Measurements from ENCODE around the gene ZC2HC1C. TPM values are rescaled to one million over a fixed set of nuclear protein-coding genes. Genes with fewer than 3 reads are reported as not detected.

The ZC2HC1C gene
- polyA plus RNA-seq, 6 donors from 2014 or later = 0.15 to 1.2 (median 0.48) TPM; not detected in 1

GRCh38 chr14:75046899-75047298 lies 22.5 kb upstream of the ZC2HC1C start:
- Mint-ChIP-seq H3K4me1 (peaks cover 22 to 26% (median 22%) of the 10 kb centered on the region in 3 donors), H3K4me3 (no peak overlapping the region)

GRCh38 chr14:75047506-75047905 lies 21.9 kb upstream of the ZC2HC1C start:
- H3K27ac Mint-ChIP-seq = no peak overlapping the region
- H3K4me1 Mint-ChIP-seq = peaks cover 22 to 23% (median 22%) of the 10 kb centered on the region in 3 donors

More at GRCh38 chr14:75046899-75047298, 22.5 kb upstream of the ZC2HC1C start:
- no peaks in the 10 kb centered on the region for H3K27me3 Mint-ChIP-seq
- no peaks in the 10 kb centered on the region for H3K9me3 Mint-ChIP-seq
- no peak for DNase-seq
- no peak for ATAC-seq (ENCODE audit: low read depth in 2 of 2)
- H3K27ac Mint-ChIP-seq = peak overlapping the region in 1 of 6 donors; percentile 10
- no peaks in the 10 kb centered on the region for H3K36me3 Mint-ChIP-seq

GRCh38 chr14:75048101-75048500 lies 21.3 kb upstream of the ZC2HC1C start:
- H3K36me3 Mint-ChIP-seq = no peaks in the 10 kb centered on the region
- ATAC-seq (ENCODE audit: low read depth in 2 of 2) (no peak), DNase-seq (no peak)
- no peaks in the 10 kb centered on the region for H3K9me3 Mint-ChIP-seq
- peaks cover 22 to 23% (median 22%) of the 10 kb centered on the region in 3 donors for H3K4me1 Mint-ChIP-seq
- peak overlapping the region in 1 of 8 donors; percentile 45 for H3K4me3 Mint-ChIP-seq
- H3K27me3 Mint-ChIP-seq = no peaks in the 10 kb centered on the region
- H3K27ac Mint-ChIP-seq = no peak overlapping the region

More at GRCh38 chr14:75047506-75047905, 21.9 kb upstream of the ZC2HC1C start:
- Mint-ChIP-seq H3K9me3 (no peaks in the 10 kb centered on the region), H3K4me3 (peak overlapping the region in 1 of 8 donors; percentile 45), H3K36me3 (no peaks in the 10 kb centered on the region), H3K27me3 (no peaks in the 10 kb centered on the region)
- DNase-seq (no peak), ATAC-seq (ENCODE audit: low read depth in 2 of 2) (no peak)

GRCh38 chr14:75049136-75049535 lies 20.3 kb upstream of the ZC2HC1C start:
- no peaks in the 10 kb centered on the region for H3K9me3 Mint-ChIP-seq
- H3K27me3 Mint-ChIP-seq = no peaks in the 10 kb centered on the region
- ATAC-seq (ENCODE audit: low read depth in 2 of 2) (no peak), DNase-seq (no peak)
- peaks cover 22 to 23% (median 22%) of the 10 kb centered on the region in 3 donors for H3K4me1 Mint-ChIP-seq
- no peak overlapping the region for H3K4me3 Mint-ChIP-seq
- H3K36me3 Mint-ChIP-seq = no peaks in the 10 kb centered on the region
- H3K27ac Mint-ChIP-seq = no peak overlapping the region

GRCh38 chr14:75049731-75050201 lies 19.7 kb upstream of the ZC2HC1C start:
- Mint-ChIP-seq H3K9me3 (no peaks in the 10 kb centered on the region), H3K4me3 (peak overlapping the region in 7 of 8 donors; percentile 81 to 97 (median 94)), H3K4me1 (peaks cover 22% of the 10 kb centered on the region in 3 donors), H3K27ac (peak overlapping the region in 2 of 6 donors; percentile 78 to 93), H3K27me3 (no peaks in the 10 kb centered on the region), H3K36me3 (no peaks in the 10 kb centered on the region)
- no peak for ATAC-seq (ENCODE audit: low read depth in 2 of 2)
- DNase-seq = no peak

- Mint-ChIP-seq H3K36me3 (no peaks in the 10 kb centered on the region), H3K27me3 (no peaks in the 10 kb centered on the region), H3K27ac (peak within 1 kb of the TSS; percentile 79 to 95 (median 91)), H3K4me1 (peaks cover 13 to 18% (median 13%) of the 10 kb centered on the region in 3 donors), H3K4me3 (peak within 1 kb of the TSS; percentile 88 to 97 (median 94)), H3K9me3 (no peaks in the 10 kb centered on the region)
- peak; percentile 90 to 91 for ATAC-seq (ENCODE audit: low read depth in 2 of 2)
- peak; percentile 71 for DNase-seq
These were observed 18.4 kb upstream of the ZC2HC1C start, which contains the start of gene MLH3 for GRCh38 chr14:75050852-75051555. Gene MLH3, minus strand, starts transcription at chr14:75051467. Its CDS starts 1,812 bp downstream, at chr14:75049655.

GRCh38 chr14:75051556-75051899 lies 17.9 kb upstream of the ZC2HC1C start:
- Mint-ChIP-seq H3K27ac (peak overlapping the region; percentile 79 to 95 (median 91)), H3K36me3 (no peaks in the 10 kb centered on the region), H3K27me3 (no peaks in the 10 kb centered on the region), H3K4me1 (peaks cover 13 to 18% (median 13%) of the 10 kb centered on the region in 3 donors), H3K4me3 (peak overlapping the region; percentile 88 to 97 (median 94)), H3K9me3 (no peaks in the 10 kb centered on the region)
- DNase-seq (no peak), ATAC-seq (ENCODE audit: low read depth in 2 of 2) (no peak)

- DNase-seq (no peak), ATAC-seq (ENCODE audit: low read depth in 2 of 2) (no peak)
- Mint-ChIP-seq H3K4me1 (peaks cover 13 to 15% (median 13%) of the 10 kb centered on the region in 3 donors), H3K4me3 (peak overlapping the region in 3 of 8 donors; percentile 31 to 97 (median 60)), H3K36me3 (no peaks in the 10 kb centered on the region), H3K27ac (peak overlapping the region in 1 of 6 donors; percentile 12), H3K9me3 (no peaks in the 10 kb centered on the region), H3K27me3 (no peaks in the 10 kb centered on the region)
These were observed 15.8 kb upstream of the ZC2HC1C start for GRCh38 chr14:75053396-75054291.

GRCh38 chr14:75054421-75054820 lies 15.0 kb upstream of the ZC2HC1C start:
- Mint-ChIP-seq H3K4me3 (peak overlapping the region in 1 of 8 donors; percentile 97), H3K4me1 (peaks cover 12 to 13% (median 13%) of the 10 kb centered on the region in 3 donors), H3K27me3 (no peaks in the 10 kb centered on the region), H3K36me3 (no peaks in the 10 kb centered on the region), H3K9me3 (no peaks in the 10 kb centered on the region), H3K27ac (no peak overlapping the region)
- no peak for DNase-seq
- ATAC-seq (ENCODE audit: low read depth in 2 of 2) = no peak

- Mint-ChIP-seq H3K4me1 (peaks cover 12 to 20% (median 18%) of the 10 kb centered on the region in 3 donors), H3K27ac (no peak overlapping the region), H3K9me3 (peaks cover 0 to 2% (median 0%) of the 10 kb centered on the region in 7 donors), H3K4me3 (peak overlapping the region in 1 of 8 donors; percentile 54), H3K36me3 (no peaks in the 10 kb centered on the region), H3K27me3 (no peaks in the 10 kb centered on the region)
- ATAC-seq (ENCODE audit: low read depth in 2 of 2) = no peak
- no peak for DNase-seq
These were observed 9.8 kb upstream of the ZC2HC1C start for GRCh38 chr14:75059642-75060041.

- H3K9me3 Mint-ChIP-seq = peaks cover 0 to 2% (median 0%) of the 10 kb centered on the region in 7 donors
- DNase-seq = no peak
- no peak for ATAC-seq (ENCODE audit: low read depth in 2 of 2)
- H3K4me1 Mint-ChIP-seq = peaks cover 12 to 23% (median 18%) of the 10 kb centered on the region in 3 donors
- peak overlapping the region in 1 of 8 donors; percentile 18 for H3K4me3 Mint-ChIP-seq
- no peaks in the 10 kb centered on the region for H3K36me3 Mint-ChIP-seq
- H3K27me3 Mint-ChIP-seq = no peaks in the 10 kb centered on the region
- no peak overlapping the region for H3K27ac Mint-ChIP-seq
These were observed 9.0 kb upstream of the ZC2HC1C start for GRCh38 chr14:75060420-75060819.

GRCh38 chr14:75063013-75063412 lies 6.4 kb upstream of the ZC2HC1C start:
- no peak for ATAC-seq (ENCODE audit: low read depth in 2 of 2)
- peaks cover 12 to 23% (median 18%) of the 10 kb centered on the region in 3 donors for H3K4me1 Mint-ChIP-seq
- no peak for DNase-seq
- H3K4me3 Mint-ChIP-seq = peak overlapping the region; percentile 99 to 100 (median 100)
- H3K27me3 Mint-ChIP-seq = no peaks in the 10 kb centered on the region
- H3K27ac Mint-ChIP-seq = peak overlapping the region in 4 of 6 donors; percentile 70 to 97 (median 94)
- no peaks in the 10 kb centered on the region for H3K36me3 Mint-ChIP-seq
- peaks cover 0 to 2% (median 0%) of the 10 kb centered on the region in 7 donors for H3K9me3 Mint-ChIP-seq
